MV-4-11 (cell line): Measurements from ENCODE around the gene ZNF43.
"Not testable (repeated sequence)": the region's sequence is repeated elsewhere in the genome, so short reads cannot be mapped to it uniquely, and the experiment has no call there.

Experiments used
- DNase-seq: peaks from one replicate; lab custom pipeline; 2025; lab: John Stamatoyannopoulos, UW

The ZNF43 gene

GRCh38 chr19:21808400-21809000 is 27.5 kb downstream of the ZNF43 start:
- DNase-seq: not testable (repeated sequence)

GRCh38 chr19:21789466-21790085 is 46.4 kb downstream of the ZNF43 start:
- no peak for DNase-seq

- DNase-seq: no peak
These were observed 49.0 kb downstream of the ZNF43 start for GRCh38 chr19:21786936-21787335.

- not testable (repeated sequence) for DNase-seq
These were observed 60.2 kb downstream of the ZNF43 start for GRCh38 chr19:21775792-21776191.

- peak; percentile 98 for DNase-seq
These were observed 68.7 kb downstream of the ZNF43 start, which contains the start of gene ZNF100 for GRCh38 chr19:21767065-21767800. TSS of gene ZNF100 (minus strand) at chr19:21767579. CDS start at chr19:21767429, 150 bp downstream.

GRCh38 chr19:21766705-21767064 is 69.3 kb downstream of the ZNF43 start:
- not testable (repeated sequence) for DNase-seq

GRCh38 chr19:21765151-21765550 is 70.8 kb downstream of the ZNF43 start:
- DNase-seq: no peak

GRCh38 chr19:21761547-21761946 is 74.4 kb downstream of the ZNF43 start:
- not testable (repeated sequence) for DNase-seq

- DNase-seq: no peak
These were observed 77.7 kb downstream of the ZNF43 start for GRCh38 chr19:21758296-21758695.

- not testable (repeated sequence) for DNase-seq
These were observed 80.4 kb downstream of the ZNF43 start for GRCh38 chr19:21755555-21755954.
